Measurements from ENCODE around the gene MCRS1.

The MCRS1 gene

DNA sequence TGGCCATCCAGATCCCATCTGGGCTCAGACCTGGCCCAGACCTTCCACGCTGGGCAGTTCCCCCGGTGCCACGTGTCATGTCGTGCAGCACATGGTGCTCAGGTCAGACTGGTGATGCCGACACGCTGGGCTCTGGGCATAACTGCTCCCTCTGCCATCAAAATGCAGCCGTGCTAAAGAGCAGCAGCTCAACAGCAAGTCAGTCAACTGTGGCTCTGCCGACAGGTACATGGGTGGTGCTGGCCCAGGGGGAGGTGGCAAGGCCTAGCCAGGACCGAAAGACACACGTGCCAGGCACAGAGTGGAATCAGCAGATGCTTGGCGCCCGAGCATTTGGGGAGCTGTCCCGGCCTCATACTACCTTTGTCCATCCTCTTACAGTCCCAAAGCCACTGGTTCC, 1.6 kb downstream of the MCRS1 start:
- no peak for TF ChIP-seq CTCF (conservative IDR thresholded peaks at IDR 0.05; ENCODE audit: low read depth, low read length)
- no peak for DNase-seq (ENCODE audit: low read depth)
- no peak overlapping the region for H3K4me3 ChIP-seq (ENCODE audit: low read length)

DNA sequence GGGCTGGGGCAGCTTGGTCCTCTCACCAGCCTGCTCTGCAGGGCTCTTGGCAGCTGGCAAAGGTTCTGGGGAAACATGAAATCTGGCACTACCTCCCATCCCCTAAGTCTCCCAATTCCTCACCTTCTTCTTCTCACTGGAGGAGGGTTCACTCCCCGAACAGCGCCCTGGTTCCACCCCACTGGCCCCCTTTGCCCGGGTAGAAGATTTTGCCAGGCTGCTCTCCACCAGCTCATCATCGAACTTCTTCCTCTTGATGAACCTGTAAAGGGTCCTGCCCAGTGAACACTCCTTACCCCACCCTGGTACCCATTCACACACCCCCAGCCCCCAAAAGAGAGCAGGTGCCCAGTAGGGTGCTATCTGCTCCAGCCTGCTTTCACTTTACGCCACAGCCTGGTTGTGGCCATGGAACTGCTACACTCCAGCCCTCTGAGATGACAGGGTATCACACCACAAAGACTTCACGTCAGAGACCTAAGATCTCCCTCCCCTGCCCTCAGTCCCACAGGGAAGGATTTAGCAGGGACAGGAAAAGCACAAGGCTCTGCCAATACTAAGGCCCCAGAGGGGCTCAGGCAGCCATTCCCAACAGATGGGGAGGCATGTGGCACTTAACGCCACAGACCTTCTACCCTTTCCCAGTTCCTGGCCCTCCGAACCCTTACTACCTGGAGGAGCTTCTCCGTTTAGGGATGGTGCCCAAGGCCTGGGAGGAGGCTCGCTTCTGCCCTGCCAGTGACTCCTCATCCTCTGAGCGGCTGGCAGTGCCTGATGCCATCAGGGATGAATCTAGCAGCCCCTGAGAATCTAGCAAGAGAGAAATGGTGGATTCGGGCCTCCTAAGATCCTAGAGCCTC, 2.3 kb downstream of the MCRS1 start:
- H3K4me3 ChIP-seq (ENCODE audit: low read length), result no peak overlapping the region
- no peak for TF ChIP-seq CTCF (conservative IDR thresholded peaks at IDR 0.05; ENCODE audit: low read depth, low read length)

GRCh38 chr12:49564686-49565405, 3.1 kb downstream of the MCRS1 start:
- TF ChIP-seq CTCF (conservative IDR thresholded peaks at IDR 0.05; ENCODE audit: low read depth, low read length), result no peak
- H3K4me3 ChIP-seq (ENCODE audit: low read length), result no peak overlapping the region
- no peak for DNase-seq (ENCODE audit: low read depth)

More for the DNA sequence above, 2.3 kb downstream of the MCRS1 start:
- DNase-seq (ENCODE audit: low read depth), result no peak

DNA sequence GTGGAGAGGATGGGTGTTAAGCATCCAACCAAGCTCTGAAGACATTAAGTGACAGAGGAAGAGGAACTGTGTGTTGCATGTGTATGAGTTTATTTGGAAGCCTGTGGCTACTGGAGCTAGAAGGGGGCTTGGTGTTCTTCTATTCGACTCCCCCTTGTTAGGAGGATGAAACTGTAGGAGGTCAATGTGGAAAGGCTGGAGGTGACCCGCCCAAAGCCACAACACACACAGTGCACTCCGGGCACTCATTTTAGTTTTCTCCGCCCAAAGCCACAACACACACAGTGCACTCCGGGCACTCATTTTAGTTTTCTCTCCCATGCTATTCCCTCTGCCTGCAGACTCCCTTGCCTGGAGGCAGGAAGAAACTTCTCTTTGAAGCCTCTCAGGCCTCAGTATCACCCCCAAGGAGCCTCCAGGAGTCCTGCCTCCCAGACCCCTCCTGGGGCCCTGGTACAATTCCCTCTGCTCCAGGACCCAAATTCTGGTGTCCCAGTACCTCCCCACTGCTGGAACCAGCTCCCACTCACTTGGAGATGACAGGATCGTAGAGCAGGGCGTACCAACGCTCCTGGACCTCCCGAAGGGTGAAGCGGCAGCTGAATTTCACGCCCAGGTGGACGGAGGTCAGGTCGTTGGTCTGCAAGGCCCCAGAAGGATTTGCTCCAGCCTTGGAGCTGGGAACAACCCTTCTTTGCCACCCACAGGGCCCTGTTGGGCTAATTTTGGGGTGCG, 3.8 kb downstream of the MCRS1 start:
- TF ChIP-seq CTCF (conservative IDR thresholded peaks at IDR 0.05; ENCODE audit: low read depth, low read length), result no peak
- DNase-seq (ENCODE audit: low read depth), result no peak
- no peak overlapping the region for H3K4me3 ChIP-seq (ENCODE audit: low read length)

DNA sequence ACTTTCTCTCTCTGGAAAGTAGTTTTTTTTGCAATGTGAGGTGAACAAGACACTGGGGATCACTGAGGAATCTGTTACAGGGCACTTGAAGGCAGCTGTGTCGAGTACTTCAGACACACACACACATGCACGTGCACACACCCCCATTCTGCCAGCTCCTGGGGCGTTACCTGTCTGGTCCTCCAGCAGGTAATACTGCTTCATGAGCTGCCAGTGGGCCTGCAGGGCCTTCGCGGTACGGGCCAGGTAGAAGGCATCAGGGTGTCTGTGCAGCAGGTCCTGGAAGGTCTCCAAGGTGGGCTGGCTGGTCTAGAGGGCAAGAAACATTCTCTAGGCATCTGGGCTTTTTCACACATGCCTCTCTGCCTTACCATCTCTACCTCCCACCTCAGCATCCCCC, 5.1 kb downstream of the MCRS1 start:
- TF ChIP-seq CTCF (conservative IDR thresholded peaks at IDR 0.05; ENCODE audit: low read depth, low read length), result no peak
- no peak for DNase-seq (ENCODE audit: low read depth)

GRCh38 chr12:49562233-49562632, 5.7 kb downstream of the MCRS1 start:
- H3K4me3 ChIP-seq (ENCODE audit: low read length), result no peak overlapping the region
- DNase-seq (ENCODE audit: low read depth), result no peak
- TF ChIP-seq CTCF (conservative IDR thresholded peaks at IDR 0.05; ENCODE audit: low read depth, low read length), result no peak

More for the DNA sequence above, 5.1 kb downstream of the MCRS1 start:
- no peak overlapping the region for H3K4me3 ChIP-seq (ENCODE audit: low read length)
